HG03280 (cell line): ENCODE data around the gene KASH5.
"Not testable (repeated sequence)": the region's sequence is repeated elsewhere in the genome, so short reads cannot be mapped to it uniquely, and the experiment has no call there.

Experiments used
- ATAC-seq: cut with Tn5 transposase; IDR thresholded peaks from one replicate; pipeline ENCODE4 v1.9.1; 2021; ENCODE audit warnings: mild to moderate bottlenecking, moderate library complexity; ENCODE audit not compliant: unreplicated experiment

KASH5 gene

DNA sequence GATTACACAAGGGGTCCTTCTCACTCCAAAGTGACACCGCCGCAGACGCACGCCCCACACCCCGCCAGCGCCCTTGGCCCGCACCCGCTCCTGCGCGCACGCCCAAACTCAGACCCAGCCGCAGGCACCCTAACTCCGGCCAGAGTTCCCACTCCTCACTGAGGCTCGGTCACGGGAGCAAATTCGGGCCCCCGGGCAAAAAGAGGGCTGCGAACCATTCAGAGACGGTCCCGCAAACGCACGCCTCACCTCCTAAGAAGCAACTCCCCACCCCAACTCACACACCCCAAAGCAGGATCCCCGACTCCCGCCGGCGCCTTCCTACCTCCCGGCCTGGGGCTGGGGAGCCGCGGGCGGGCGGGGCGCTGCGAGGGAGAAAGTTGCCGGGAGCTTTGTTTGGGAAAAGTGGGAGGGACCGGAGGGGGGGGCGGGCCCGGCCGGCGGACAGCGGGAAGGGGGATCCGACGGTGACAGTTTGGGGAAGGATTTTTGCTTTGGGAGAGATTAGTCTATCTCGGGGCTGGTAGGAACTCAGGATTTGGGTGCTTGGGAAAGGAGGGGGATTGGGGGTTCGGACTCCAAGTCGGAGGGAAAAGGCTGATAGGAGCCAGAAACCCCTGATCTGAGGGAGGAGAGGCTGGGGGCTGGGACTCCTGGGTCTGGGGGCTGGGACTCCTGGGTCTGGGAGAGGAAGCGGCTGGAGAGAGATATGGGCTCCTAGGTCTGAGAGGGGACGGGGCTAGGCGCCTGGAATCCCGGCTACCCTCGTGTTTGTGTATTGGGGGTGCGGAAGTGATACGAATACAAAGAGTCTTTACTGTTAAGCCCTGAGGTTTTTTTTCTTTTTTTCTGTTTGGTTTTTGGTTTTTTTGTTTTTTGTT is 25.8 kb upstream of the KASH5 start, which contains the start of gene TEAD2:
Gene TEAD2, minus strand, starts transcription at position 369 of the 881 bp plus-strand sequence. CDS start 2,341 bp downstream, outside the sequence.
- no peak for ATAC-seq

DNA sequence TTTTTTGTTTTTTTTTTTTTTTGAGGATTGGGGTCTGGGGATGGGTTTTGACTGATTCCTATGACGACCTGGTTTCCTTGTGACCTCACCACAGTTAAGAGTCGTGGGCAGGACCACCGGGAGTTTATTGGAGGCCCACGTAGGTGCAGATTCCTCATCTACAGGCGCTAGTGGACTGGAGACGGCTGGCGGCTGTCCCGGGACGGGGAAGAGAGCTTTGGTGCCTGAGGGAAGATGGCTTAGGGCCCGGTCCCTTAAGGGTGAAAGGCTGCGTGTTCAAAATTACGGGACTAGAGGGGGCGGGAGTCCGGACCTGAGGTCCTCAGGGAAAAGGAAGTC is 25.2 kb upstream of the KASH5 start:
- no peak for ATAC-seq

DNA sequence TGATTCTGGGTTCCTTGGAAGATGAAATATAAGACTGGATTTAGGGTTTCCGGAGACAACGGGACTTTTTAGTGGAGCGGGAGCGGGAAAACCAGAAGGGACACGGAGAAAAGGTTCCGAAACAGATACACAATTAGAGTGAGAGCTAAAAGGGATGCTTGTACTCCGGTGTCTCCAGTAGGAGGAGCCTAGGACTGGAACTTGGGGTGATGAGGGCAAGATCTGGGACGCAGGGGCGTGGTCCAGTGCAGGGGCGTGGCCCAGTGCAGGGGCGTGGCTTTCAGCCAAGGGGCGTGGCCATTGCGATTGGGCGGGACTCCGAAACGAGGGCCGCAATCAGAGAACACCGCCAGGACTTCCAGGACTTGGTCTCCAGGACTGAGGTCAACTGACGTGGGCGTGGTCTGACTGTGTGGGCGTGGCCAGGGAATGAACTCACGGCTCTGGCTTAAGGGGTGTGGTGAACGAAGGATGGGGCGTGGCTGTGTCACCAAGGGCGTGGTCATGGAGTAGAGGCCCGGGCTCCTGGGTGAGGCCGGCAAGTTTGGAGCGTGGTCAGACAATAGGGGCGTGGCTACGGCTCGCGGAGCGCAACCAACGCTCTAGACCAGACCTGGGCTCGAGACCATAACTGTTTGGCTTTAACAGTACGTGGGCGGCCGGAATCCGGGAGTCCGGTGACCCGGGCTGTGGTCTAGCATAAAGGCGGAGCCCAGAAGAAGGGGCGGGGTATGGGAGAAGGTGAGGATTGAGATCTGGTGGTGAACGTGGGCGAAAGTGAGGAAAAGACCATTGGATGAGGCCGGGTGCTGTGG is 24.6 kb upstream of the KASH5 start, which contains the start of gene DKKL1:
Gene DKKL1, plus strand, starts transcription at position 610 of the 815 bp plus-strand sequence. Its CDS starts 122 bp downstream, at position 732.
- ATAC-seq: peak; percentile 74

DNA sequence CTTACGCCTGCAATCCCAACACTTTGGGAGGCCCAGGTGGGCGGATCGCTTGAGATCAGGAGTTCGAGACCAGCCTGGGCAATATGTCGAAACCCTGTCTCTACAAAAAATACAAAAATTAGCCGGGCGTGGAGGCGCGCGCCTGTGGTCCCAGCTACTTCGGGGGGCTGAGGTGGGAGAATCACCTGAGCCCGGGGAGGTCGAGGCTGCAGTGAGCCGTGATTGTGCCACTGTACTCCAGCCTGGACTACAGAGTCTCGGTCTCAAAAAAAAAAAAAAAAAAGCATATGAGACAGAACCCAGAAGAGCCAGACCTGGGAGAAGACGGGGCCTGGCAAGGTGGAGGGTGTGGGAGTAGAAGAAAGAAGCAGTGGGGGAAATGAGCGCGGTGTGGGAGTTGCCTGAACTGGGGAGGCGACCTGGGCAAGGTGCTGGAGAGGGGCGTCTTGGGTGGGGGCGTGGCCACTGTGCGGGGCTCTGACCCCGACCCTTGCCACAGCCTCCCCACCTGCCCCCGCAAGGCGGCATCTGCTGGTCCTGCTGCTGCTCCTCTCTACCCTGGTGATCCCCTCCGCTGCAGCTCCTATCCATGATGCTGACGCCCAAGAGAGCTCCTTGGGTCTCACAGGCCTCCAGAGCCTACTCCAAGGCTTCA is 23.8 kb upstream of the KASH5 start:
- ATAC-seq: no peak

DNA sequence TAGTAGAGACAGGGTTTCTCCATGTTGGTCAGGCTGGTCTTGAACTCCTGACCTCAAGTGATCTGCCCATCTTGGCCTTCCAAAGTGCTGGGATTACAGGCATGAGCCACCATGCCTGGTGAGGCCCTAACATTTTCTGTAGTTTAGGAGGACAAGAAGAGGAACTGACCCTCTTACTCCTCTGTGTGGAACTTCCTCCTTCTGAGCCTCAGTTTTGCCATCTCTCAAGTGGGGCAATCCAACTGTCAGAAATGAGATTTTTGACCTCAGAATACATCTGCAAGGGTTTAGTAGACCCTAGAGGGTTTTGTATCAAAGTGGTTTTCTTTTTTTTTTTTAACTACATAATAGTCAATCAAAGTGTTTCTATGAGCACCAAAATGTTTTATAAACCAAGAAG is 21.9 kb upstream of the KASH5 start:
- ATAC-seq: no peak

DNA sequence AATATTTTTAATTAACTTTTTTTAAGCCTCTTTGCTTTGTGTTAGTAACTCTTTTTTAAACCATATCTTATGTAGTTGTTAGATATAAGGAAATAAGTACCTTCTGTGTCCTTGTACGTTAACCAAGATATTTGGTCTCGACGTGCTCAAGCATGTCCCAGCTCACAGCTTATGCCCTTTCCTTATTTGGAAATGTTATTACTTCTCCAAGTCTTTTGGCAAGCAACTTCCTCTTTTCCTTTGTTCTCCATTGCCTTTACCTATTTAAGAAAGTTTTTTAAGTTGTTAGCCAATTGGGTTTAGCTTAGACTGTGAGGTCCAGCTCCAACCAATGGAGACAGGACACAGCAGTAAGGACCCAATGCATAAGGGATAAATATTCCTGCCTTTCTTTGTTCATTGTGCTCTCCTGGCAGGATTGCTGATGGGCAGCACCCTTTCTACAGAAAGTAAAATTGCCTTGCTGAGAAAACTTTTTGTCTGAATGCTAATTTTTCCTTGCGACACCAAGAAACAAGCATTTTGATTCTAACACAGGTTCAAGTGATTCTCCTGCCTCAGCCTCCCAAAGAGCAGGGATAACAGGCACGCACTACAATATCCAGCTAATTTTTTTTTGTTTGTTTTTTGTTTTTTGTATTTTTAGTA is 19.2 kb upstream of the KASH5 start:
- no peak for ATAC-seq

DNA sequence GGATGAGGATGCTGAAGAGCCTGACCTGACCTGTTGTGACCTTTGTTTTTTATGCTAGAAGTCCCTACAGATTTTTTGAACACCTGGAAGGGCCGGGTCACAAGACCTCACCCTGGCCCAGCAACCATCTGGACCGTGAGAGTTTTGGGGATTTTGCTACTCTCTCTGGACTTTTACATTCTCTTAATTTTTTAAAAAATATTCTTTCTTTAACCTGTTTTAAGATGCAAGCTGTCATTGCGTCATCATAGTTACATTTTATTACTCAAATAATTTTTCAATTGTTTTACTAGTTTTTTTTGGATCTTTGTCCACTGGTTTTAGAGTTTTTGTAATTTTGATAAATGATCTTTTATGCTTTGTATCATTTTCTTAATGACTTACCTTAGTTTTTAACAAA is 16.9 kb upstream of the KASH5 start:
- no peak for ATAC-seq

DNA sequence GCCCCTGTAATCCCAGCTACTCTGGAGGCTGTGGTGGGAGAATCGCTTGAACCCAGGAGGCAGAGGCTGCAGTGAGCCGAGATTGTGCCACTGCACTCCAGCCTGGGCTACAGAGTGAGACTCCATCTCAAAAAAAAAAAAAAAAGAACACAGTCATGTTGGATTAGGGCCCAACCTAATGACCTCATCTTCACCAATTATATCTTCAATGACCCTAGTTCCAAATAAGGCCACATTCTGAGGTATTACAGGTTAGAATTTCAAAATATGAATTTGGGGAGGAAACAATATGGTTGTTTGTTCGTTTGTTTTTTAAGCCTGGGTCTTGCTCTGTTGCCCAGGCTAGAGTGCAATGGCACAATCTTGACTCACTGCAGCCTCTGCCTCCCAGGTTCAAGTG is 14.9 kb upstream of the KASH5 start:
- not testable (repeated sequence) for ATAC-seq

DNA sequence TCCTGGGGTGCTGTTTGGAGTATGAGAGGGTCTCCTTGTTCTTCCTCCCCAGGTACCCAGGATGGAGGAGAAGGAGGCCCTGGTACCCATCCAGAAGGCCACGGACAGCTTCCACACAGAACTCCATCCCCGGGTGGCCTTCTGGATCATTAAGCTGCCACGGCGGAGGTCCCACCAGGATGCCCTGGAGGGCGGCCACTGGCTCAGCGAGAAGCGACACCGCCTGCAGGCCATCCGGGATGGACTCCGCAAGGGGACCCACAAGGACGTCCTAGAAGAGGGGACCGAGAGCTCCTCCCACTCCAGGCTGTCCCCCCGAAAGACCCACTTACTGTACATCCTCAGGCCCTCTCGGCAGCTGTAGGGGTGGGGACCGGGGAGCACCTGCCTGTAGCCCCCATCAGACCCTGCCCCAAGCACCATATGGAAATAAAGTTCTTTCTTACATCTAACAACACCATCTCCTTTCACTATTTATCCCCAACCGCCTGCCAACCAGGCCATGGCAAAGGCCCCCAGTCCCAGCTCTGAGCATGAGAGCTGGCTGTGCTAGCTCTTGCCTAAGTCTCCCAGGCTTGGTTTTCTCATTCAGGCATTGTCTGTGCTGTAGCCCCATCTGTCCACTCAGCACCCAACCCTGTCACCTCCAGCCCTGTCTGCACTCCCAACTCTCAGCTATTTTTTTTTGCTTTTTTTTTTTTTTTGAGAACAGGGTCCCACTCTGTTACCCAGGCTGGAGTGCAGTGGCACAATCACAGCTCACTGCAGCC is 13.2 kb upstream of the KASH5 start:
- ATAC-seq: no peak

DNA sequence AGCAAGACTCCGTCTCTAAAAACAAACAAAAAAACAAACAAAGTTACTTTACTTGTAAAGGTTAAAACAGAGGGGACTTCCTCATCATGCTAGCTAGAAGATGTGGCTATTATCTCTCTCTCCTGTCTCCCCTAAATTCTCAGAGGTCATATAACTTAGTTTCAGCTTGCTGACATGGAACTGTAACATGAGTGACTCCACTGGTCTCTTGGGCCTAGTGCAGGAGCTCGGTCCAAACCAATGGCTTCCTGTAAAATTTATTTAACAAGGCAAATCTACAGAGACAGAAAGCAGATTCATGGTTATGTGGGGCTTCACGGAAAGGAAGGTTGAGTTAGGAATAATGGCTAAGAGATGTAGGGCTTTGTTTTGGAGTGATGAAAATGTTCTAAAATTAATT is 9.5 kb upstream of the KASH5 start:
- ATAC-seq: no peak

DNA sequence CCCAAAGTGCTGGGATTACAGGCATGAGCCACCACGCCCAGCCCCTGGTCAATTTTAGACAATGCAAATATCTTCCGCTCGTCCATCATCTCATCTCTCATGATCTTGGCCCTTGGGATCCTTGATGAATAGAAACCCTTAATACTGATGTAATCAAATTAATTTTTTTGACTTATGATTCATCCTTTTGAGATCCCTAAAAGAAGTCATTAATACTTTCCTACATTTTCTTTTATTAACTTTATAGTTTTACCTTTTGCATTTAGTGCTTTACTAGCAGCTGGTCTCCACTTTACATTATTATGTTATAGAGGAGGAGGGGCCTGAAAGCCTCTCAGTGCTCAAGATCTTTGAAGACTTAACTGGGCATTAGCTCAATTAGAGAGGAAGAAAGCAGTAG is 7.7 kb upstream of the KASH5 start:
- no peak for ATAC-seq

DNA sequence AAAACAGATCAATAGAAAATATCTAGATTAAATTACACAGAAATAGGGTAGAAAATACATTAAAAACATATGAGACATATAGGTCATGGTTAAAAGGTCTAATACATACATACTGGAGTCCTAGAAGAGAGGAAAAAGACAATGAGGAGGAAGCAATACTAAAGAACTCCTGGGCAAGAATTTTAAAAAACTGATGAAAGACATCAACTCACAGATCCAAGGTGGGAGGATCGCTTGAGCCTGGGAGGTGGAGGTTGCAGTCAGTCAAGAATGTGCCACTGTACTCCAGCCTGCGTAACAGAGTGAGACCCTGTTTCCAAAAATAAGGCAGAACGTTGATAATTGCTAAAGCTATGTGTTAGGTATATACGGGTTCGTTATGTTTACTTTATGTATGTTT is 5.4 kb upstream of the KASH5 start:
- ATAC-seq: no peak

DNA sequence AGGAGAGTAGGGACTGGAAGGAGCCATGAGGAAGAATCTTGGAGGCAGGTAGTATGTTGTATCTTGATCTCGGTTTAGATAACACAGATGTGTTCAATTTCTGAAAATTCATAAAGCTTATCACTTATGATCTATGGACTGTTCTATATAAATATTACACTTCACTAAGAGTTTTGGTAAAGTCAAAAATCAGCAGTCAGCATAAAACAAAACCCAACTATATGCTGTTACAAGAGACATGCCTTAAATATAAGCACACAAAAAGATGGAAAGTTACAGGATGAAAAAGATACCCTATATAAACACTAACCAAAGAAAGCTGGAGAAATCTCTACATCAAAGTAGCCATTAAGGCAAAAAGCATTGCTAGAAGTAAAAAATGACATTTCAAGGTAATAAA is 4.5 kb upstream of the KASH5 start:
- no peak for ATAC-seq

DNA sequence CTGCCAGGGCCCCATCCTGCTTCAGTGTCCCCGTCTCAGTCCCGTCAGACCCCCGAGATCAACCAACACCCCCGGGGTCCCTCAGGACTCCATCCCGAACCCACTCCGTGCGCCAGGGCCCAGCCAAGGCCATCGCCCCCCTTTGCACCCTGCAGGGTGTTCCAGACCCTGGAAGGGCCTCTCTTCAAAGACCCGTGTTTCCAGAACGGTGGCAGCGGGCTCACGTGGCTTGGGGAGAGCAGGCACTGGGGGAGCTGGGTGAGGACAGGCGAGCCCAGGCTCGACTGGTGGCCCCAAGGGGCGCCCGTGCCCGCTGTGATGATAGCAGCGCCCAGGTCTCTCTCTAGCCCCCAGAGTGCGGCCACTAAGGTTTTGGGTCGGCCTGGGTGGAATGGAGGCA is 1.4 kb downstream of the KASH5 start:
- ATAC-seq: no peak

DNA sequence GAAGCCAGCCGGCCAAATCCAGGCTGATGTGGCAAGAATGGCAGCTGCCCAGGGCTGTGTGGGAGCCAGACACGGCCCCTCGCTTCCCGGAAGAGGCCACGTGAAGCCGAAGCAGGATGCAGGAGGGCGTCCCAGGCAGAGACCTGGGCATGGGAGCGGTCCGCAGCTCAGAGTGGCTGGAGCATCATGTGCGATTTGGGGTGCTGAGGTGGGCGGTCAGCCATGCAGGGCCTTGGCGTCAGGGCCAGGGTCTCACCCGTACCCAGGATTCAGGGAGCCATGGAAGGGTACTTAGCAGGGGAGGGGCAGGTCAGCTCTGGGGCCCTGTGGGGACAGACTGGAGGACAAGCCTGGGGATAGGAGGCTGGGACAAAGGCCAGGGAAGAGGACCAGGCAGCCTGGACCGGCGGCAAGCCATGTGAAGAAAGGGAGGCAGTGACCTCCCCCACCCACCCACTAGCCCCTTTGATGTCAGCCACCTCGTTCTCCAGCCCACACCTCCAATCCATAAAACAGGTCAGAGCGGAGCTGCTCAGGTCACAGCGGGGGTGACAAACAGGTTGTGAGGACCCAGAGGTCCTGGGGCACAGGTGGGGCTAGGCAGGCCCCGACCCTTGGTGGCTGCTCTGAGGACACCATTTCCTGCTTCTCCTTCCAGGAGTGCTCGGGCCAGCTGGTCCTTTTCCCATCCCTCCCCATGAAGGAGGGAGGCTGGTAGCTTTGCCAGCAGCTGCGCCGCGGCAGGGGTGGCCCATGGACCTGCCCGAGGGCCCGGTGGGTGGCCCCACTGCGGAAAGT is 2.3 kb downstream of the KASH5 start:
- ATAC-seq: no peak

DNA sequence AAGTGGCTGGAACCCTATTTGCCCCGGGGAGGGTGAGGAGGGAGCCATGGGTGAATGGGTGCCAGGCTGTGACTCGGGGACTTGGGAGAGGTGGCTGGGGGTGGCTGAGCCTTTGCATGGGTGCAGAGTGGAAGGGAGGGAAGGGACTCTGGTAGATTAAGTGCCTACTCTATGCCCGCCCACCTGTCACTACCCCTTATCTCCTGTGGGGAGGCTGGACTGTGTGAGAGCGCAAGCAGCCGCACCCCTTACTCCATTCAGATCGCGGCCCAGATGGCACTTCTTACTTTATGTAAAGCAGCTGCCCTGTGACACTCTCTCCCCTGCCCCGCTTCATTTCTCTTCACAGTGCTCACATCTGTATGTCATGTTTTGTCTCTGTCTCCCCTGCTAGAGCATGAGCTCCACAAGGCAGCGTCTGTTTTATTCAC is 2.9 kb downstream of the KASH5 start:
- ATAC-seq: no peak

DNA sequence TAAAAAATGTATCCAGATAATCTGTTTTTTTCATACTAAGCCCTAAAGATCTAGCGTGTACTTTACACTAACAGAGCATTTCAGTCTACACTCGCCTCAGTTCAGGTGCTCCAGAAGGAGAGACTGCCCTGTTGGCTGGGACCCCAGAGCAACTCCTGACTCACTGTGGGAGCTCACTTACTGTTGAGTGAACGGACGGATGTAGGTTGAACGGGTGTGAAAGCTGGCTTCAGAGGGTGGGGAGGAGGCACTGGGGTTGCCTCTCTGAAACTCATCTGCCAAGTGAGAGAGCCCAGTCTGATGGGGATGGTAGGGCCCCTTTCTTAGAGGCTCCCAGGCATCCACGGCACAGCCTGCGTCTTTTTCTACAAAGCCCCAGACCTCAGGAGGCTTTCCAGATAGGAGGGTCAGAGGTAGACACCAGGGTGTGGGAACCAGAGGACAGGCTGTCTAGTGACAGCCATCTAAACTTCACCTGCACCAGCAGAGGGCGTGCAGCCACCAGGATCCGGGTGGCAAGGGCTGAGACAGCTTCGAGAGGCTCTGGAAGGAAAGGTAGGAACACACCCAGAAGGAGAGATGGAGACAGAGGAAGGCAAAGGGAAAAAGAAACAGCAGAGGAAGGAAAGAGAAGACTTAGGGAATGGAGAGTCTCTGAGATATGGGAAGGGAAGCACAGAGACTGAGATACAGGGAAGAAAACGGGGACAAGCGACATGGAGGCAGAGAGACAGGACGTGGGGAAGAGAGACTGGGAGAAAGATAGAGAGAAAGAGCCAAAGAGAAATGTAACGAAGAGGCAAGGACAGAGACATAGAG is 3.7 kb downstream of the KASH5 start:
- no peak for ATAC-seq

DNA sequence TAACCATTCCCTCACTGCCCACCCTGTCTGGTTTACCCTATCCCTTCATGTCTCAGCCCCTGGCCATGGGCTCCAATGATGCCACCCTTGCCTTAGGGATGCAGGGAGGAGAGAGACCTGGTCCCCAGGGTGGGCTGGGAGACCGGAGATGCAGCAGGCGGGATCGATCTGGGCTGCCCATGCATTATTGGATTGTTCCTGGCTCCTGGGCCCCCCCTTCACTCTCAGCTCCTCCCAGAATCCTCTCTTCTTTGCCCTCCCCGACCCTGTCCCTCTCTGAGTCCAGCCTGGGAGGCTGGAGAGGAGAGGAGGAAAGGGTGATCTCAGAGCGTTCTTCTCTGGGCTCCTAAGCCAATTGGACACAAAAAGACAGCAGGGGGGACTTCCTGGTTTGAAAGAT is 5.8 kb downstream of the KASH5 start:
- ATAC-seq: no peak
